HK-2 (cell line): ENCODE data around the gene JAK3.
"Not testable (repeated sequence)": the region's sequence is repeated elsewhere in the genome, so short reads cannot be mapped to it uniquely, and the experiment has no call there.

ENCODE experiments used
- DNase-seq: peaks from one replicate; pipeline ENCODE4 v3.0.0-alpha.2; 2018; ENCODE audit not compliant: unreplicated experiment

Gene JAK3

GRCh38 chr19:17803264-17803896 lies 44.4 kb downstream of the JAK3 start:
- DNase-seq, result no peak

DNA sequence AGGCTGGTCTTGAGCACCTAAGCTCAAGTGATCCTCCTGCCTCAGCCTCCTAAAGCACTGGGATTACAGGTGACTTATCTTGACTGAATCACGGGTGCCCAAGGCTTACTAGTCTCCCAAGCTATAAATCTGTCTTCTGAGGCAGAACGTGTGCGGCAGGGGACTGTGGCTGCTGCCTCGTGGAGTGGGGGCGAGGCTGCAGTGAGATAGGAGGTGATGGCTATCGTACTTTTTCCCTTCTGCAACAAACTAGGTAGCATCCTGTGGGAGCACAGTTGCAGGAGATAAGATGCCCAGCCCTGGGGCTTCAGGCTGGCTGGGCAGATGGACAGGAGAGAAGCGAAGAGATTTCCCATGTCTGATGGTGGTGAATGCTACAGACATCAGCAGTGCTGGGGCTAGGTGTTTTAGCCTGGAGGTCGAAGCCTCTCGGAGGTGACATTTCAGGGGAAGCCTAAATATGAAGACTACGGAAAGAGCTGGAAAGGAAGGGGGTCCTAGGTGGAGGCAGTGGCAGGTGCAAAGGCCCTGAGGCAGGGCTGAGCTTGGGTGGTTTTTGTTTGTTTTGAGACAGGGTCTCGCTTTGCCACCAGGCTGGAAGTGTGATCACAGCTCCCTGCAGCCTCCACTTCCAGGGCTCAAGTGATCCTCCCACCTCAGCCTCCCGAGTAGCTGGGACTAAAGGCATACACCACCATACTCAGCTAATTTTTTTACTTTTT lies 45.5 kb downstream of the JAK3 start:
- no peak for DNase-seq

- not testable (repeated sequence) for DNase-seq
Measured at GRCh38 chr19:17798599-17798998, 49.2 kb downstream of the JAK3 start.

DNA sequence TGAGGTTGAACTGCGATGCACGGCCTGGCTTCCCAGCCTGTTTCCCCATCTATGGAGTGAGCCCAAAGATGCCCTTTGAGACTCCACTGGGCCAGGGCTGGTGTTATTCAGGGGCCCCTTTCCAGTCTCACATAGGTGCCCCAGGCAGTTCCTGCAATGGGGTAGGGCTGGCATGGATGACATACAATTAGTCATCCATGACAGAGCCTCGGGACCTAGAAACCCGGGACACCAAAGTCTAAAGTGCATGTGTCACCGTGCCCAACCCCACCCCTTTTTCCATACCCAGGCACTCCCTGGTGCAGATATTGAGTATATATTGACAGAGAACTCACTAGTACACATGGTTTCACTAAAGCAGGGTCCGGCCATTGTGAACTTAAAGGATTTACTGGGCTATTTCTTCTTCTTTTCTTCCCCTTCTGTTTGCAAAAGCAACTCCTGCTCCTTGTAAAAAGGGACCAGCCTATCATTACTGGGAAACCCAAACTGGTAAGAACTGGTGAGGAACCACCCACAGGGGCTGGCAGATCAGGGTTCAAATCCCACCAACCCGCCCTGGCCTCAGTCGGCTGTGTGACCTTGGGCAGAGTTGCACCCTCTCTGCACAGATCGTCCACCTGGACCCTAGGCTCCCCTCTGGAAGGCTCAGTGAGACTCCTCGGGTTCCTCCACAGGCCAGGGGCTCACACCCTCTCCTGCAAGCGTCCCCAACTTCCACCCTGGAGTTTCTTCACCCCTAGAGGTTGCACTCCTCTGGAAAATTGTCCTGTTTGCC lies 50.2 kb downstream of the JAK3 start:
- DNase-seq, result peak; percentile 70

DNA sequence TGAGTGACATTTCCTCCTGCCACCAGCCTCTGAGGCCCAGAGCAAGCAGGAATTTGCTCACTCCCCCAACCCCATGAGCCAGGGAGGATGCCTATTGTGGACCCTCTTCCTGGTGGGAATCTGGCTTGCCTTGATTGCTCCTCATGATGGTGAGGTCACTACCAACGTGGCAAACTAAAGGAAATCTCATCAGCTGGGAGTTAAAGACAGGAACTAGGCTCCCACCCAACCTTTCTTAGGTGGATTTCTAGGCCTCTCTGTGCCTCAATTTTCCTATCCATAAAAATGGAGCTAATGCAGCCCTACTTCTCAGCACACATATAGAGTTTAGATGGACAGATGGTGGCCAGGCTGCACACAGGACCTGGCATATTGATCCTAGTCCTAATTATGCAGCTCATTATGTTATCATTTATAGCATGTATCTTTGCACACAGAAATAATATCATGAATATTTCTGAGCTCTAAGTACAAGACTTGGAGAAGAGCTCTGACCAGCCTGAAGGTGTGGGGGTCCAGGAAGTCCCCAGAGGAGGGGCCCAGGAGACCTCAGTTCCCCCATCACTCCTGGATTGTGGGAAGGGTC lies 50.9 kb downstream of the JAK3 start:
- no peak for DNase-seq

GRCh38 chr19:17796013-17796837 lies 51.6 kb downstream of the JAK3 start:
- DNase-seq, result no peak

- DNase-seq, result no peak
Measured at GRCh38 chr19:17795495-17795856, 52.3 kb downstream of the JAK3 start.

- peak; percentile 84 for DNase-seq
Measured at GRCh38 chr19:17794731-17795494, 52.9 kb downstream of the JAK3 start, which contains the start of gene B3GNT3. Gene B3GNT3, plus strand, starts transcription at chr19:17795138. Its CDS starts 12,670 bp downstream, at chr19:17807808.

DNA sequence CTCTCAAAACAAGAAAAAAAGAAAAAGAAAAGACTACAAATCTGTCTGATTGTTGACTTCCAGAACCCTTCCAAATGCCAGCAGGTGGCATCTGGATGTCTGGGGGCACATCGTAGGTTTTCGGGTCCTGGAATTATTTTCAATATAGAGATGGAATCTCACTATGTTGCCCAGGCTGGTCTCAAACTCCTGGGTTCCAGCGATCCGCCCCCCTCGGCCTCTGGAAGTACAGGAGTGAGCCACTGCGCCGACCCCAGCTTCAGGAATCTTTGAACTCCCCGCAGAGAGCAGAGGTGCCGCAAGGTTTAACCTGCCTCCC lies 53.4 kb downstream of the JAK3 start:
- DNase-seq, result no peak

GRCh38 chr19:17790059-17790780 lies 57.6 kb downstream of the JAK3 start:
- no peak for DNase-seq

GRCh38 chr19:17788632-17789031 lies 59.1 kb downstream of the JAK3 start:
- DNase-seq, result no peak

GRCh38 chr19:17787274-17787913 lies 60.4 kb downstream of the JAK3 start:
- DNase-seq, result no peak

GRCh38 chr19:17784201-17785008 lies 63.4 kb downstream of the JAK3 start:
- DNase-seq, result peak; percentile 68

GRCh38 chr19:17783721-17784120 lies 64.1 kb downstream of the JAK3 start:
- DNase-seq, result not testable (repeated sequence)

GRCh38 chr19:17780781-17781180 lies 67.0 kb downstream of the JAK3 start:
- DNase-seq, result no peak

DNA sequence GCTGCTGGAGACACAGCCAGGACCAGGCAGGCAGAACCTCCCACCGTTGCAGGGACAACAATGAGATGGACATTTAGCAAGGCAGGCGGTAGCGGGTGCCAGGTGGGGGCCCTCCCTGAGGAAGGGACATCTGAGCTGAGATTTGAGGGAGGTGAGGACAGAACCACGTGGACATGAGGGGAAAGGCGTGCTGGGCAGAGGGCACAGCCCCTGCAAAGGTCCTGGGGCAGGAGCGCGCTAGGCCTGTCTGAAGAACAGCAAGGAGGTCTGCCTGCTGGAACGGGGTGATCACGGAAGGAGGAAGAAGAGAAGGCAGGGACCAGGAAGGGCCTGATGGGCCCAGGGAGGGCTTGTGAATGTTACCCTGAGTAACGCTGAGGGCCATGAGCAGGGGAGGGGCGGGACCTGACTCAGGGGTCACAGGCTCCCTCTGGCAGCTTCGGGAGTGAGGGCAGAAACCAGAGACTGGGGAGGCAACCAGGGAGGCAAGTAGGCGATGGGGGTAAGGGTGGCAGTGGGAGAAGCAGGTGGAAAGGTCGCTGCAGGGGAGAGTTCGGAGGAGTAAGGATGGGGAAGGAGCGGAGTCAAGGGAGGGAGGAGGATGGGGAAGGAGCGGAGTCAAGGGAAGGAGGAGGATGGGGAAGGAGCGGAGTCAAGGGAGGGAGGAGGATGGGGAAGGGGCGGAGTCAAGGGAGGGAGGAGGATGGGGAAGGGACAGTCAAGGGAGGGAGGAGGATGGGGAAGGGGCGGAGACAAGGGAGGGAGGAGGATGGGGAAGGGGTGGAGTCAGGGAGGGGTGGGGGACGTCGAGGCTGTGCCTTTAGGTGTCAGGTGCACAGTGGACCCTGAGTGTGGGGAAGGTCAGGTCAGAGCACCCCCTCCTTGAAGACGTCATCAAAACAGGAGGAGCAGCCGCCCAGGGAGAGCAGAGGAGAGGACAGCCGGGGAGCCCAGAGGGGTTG lies 68.5 kb downstream of the JAK3 start:
- no peak for DNase-seq

GRCh38 chr19:17778251-17778967 lies 69.4 kb downstream of the JAK3 start:
- peak; percentile 76 for DNase-seq
